ENCODE data around the gene NPL. TPM values are rescaled to one million over a fixed set of nuclear protein-coding genes. Genes with fewer than 3 reads are reported as not detected.

NPL gene
- polyA plus RNA-seq, 1 donor (not counting 4 experiments of a cell fraction or from before 2014, with no cell fraction given): 9.0 TPM

GRCh38 chr1:182766050-182766449 lies 23.5 kb upstream of the NPL start:
- no peak for FAIRE-seq
- Histone ChIP-seq H3K4me3 (ENCODE audit: control insufficient read depth in 2 of 3, extremely low read depth in 1 of 3, insufficient read depth in 2 of 3, low read depth in 1 of 3, low read length in 3 of 3) (no peak overlapping the region), H4K20me1 (ENCODE audit: control insufficient read depth, extremely low read depth, insufficient read depth, low read length) (no peaks in the 10 kb centered on the region), H3K4me1 (ENCODE audit: control insufficient read depth, extremely low read depth, insufficient read depth, low read length) (peaks cover 6% of the 10 kb centered on the region), H3K9me1 (ENCODE audit: control insufficient read depth, extremely low read depth, insufficient read depth, low read length) (no peaks in the 10 kb centered on the region), H3K9ac (ENCODE audit: control insufficient read depth, extremely low read depth, insufficient read depth, low read length) (no peak overlapping the region), H3K4me2 (ENCODE audit: control insufficient read depth, extremely low read depth, insufficient read depth, low read depth, low read length) (no peak overlapping the region), H2AFZ (ENCODE audit: control insufficient read depth, low read length) (no peak overlapping the region), H3K79me2 (ENCODE audit: control insufficient read depth, insufficient read depth, low read length) (no peaks in the 10 kb centered on the region), H3K27me3 (ENCODE audit: control insufficient read depth, extremely low read depth, insufficient read depth, low read length) (no peaks in the 10 kb centered on the region), H3K36me3 (ENCODE audit: control insufficient read depth in 2 of 2, extremely low read depth in 1 of 2, insufficient read depth in 2 of 2, low read length in 2 of 2) (no peaks in the 10 kb centered on the region), H3K9me3 (ENCODE audit: control insufficient read depth, low read depth, low read length) (peaks cover 3% of the 10 kb centered on the region), H3K27ac (ENCODE audit: control insufficient read depth, insufficient read depth, low read length) (no peak overlapping the region)
- dilution Hi-C loops (cut with MboI; ENCODE audit: extremely low pct_ligation_motif_present, low sequenced_read_pairs): no loop called here
- no peak for DNase-seq (ENCODE audit: low read depth, low spot score)
- TF ChIP-seq EZH2 (IDR thresholded peaks at IDR 0.05; ENCODE audit: low read length) (no peak), CTCF (optimal IDR thresholded peaks at IDR 0.05 in 1 of 3, IDR thresholded peaks at IDR 0.05 in 1 of 3, conservative IDR thresholded peaks at IDR 0.05 in 1 of 3; ENCODE audit: extremely low read depth in 1 of 3, insufficient read depth in 2 of 3, low read length in 3 of 3) (no peak)

- H3K27ac ChIP-seq (ENCODE audit: control insufficient read depth, insufficient read depth, low read length): no peak overlapping the region
- dilution Hi-C loops (cut with MboI; ENCODE audit: extremely low pct_ligation_motif_present, low sequenced_read_pairs): no loop called here
- no peak for DNase-seq (ENCODE audit: low read depth, low spot score)
Measured at GRCh38 chr1:182766881-182767645, 22.5 kb upstream of the NPL start.

More at GRCh38 chr1:182766881-182767645, 22.5 kb upstream of the NPL start:
- no peaks in the 10 kb centered on the region for H3K36me3 ChIP-seq (ENCODE audit: control insufficient read depth in 2 of 2, extremely low read depth in 1 of 2, insufficient read depth in 2 of 2, low read length in 2 of 2)
- H3K79me2 ChIP-seq (ENCODE audit: control insufficient read depth, insufficient read depth, low read length): no peaks in the 10 kb centered on the region
- no peaks in the 10 kb centered on the region for H3K27me3 ChIP-seq (ENCODE audit: control insufficient read depth, extremely low read depth, insufficient read depth, low read length)
- no peak overlapping the region for H3K4me3 ChIP-seq (ENCODE audit: control insufficient read depth in 2 of 3, extremely low read depth in 1 of 3, insufficient read depth in 2 of 3, low read depth in 1 of 3, low read length in 3 of 3)
- FAIRE-seq: no peak
- no peak for TF ChIP-seq CTCF (optimal IDR thresholded peaks at IDR 0.05 in 1 of 3, IDR thresholded peaks at IDR 0.05 in 1 of 3, conservative IDR thresholded peaks at IDR 0.05 in 1 of 3; ENCODE audit: extremely low read depth in 1 of 3, insufficient read depth in 2 of 3, low read length in 3 of 3)
- TF ChIP-seq EZH2 (IDR thresholded peaks at IDR 0.05; ENCODE audit: low read length): no peak
- no peaks in the 10 kb centered on the region for H4K20me1 ChIP-seq (ENCODE audit: control insufficient read depth, extremely low read depth, insufficient read depth, low read length)
- H3K4me1 ChIP-seq (ENCODE audit: control insufficient read depth, extremely low read depth, insufficient read depth, low read length): no peaks in the 10 kb centered on the region
- no peak overlapping the region for H3K4me2 ChIP-seq (ENCODE audit: control insufficient read depth, extremely low read depth, insufficient read depth, low read depth, low read length)
- no peaks in the 10 kb centered on the region for H3K9me1 ChIP-seq (ENCODE audit: control insufficient read depth, extremely low read depth, insufficient read depth, low read length)
- no peak overlapping the region for H3K9ac ChIP-seq (ENCODE audit: control insufficient read depth, extremely low read depth, insufficient read depth, low read length)
- H2AFZ ChIP-seq (ENCODE audit: control insufficient read depth, low read length): no peak overlapping the region
- H3K9me3 ChIP-seq (ENCODE audit: control insufficient read depth, low read depth, low read length): no peaks in the 10 kb centered on the region

Measured in keratinocyte (primary cell).